Measurements from ENCODE around the gene CBLL2. TPM values are rescaled to one million over a fixed set of nuclear protein-coding genes. Genes with fewer than 3 reads are reported as not detected.
"Not testable (repeated sequence)": the region's sequence is repeated elsewhere in the genome, so short reads cannot be mapped to it uniquely, and the experiment has no call there.

The CBLL2 gene
- total RNA-seq, 2 experiments from 2014 or later: not detected

- Mint-ChIP-seq H3K9me3 (no peaks in the 10 kb centered on the region), H3K36me3 (ENCODE audit: low read depth) (no peaks in the 10 kb centered on the region), H3K27me3 (no peaks in the 10 kb centered on the region), H3K4me3 (no peak overlapping the region), H3K4me1 (ENCODE audit: low read depth) (no peaks in the 10 kb centered on the region), H3K27ac (no peak overlapping the region)
- CTCF ChIA-PET: no interaction called here
- DNase-seq (no peak), ATAC-seq (no peak)
- intact Hi-C loops (cut with micrococcal nuclease): no loop called here
- POLR2A ChIA-PET: no interaction called here
- TF ChIP-seq CTCF (IDR thresholded peaks at IDR 0.05): no peak
Observed at GRCh38 chrX:22276781-22277180, 4.1 kb downstream of the CBLL2 start.

GRCh38 chrX:22278375-22278774 lies 5.7 kb downstream of the CBLL2 start:
- intact Hi-C loops (cut with micrococcal nuclease): no loop called here
- no peaks in the 10 kb centered on the region for H3K4me1 Mint-ChIP-seq (ENCODE audit: low read depth)
- H3K27me3 Mint-ChIP-seq: no peaks in the 10 kb centered on the region
- no peak overlapping the region for H3K4me3 Mint-ChIP-seq
- no peaks in the 10 kb centered on the region for H3K9me3 Mint-ChIP-seq
- H3K27ac Mint-ChIP-seq: no peak overlapping the region
- POLR2A ChIA-PET: no interaction called here
- CTCF ChIA-PET: no interaction called here
- no peak for ATAC-seq
- H3K36me3 Mint-ChIP-seq (ENCODE audit: low read depth): no peaks in the 10 kb centered on the region
- no peak for TF ChIP-seq CTCF (IDR thresholded peaks at IDR 0.05)
- DNase-seq: no peak

GRCh38 chrX:22289209-22289608 lies 16.5 kb downstream of the CBLL2 start:
- H3K4me1 Mint-ChIP-seq (ENCODE audit: low read depth); H3K4me3 Mint-ChIP-seq; CTCF ChIA-PET; intact Hi-C loops (cut with micrococcal nuclease); H3K27me3 Mint-ChIP-seq; H3K36me3 Mint-ChIP-seq (ENCODE audit: low read depth); DNase-seq; ATAC-seq; POLR2A ChIA-PET; H3K9me3 Mint-ChIP-seq; H3K27ac Mint-ChIP-seq: not testable (repeated sequence)

GRCh38 chrX:22296871-22297270 lies 24.2 kb downstream of the CBLL2 start:
- H3K36me3 Mint-ChIP-seq (ENCODE audit: low read depth): no peaks in the 10 kb centered on the region
- no peaks in the 10 kb centered on the region for H3K9me3 Mint-ChIP-seq
- ChIA-PET POLR2A (no interaction called here), CTCF (no interaction called here)
- peaks cover 3% of the 10 kb centered on the region for H3K4me1 Mint-ChIP-seq (ENCODE audit: low read depth)
- H3K27me3 Mint-ChIP-seq: peaks cover 5% of the 10 kb centered on the region
- intact Hi-C loops (cut with micrococcal nuclease): no loop called here
- no peak for DNase-seq
- no peak for TF ChIP-seq CTCF (IDR thresholded peaks at IDR 0.05)
- ATAC-seq: no peak
- no peak overlapping the region for H3K27ac Mint-ChIP-seq
- no peak overlapping the region for H3K4me3 Mint-ChIP-seq

- CTCF ChIA-PET: no interaction called here
- no peak for ATAC-seq
- Mint-ChIP-seq H3K27me3 (peaks cover 3% of the 10 kb centered on the region), H3K9me3 (no peaks in the 10 kb centered on the region), H3K4me3 (no peak overlapping the region), H3K27ac (no peak overlapping the region), H3K36me3 (ENCODE audit: low read depth) (no peaks in the 10 kb centered on the region), H3K4me1 (ENCODE audit: low read depth) (peaks cover 3% of the 10 kb centered on the region)
- POLR2A ChIA-PET: no interaction called here
- no peak for TF ChIP-seq CTCF (IDR thresholded peaks at IDR 0.05)
- DNase-seq: peak; percentile 1
- intact Hi-C loops (cut with micrococcal nuclease): no loop called here
Observed at GRCh38 chrX:22300130-22300529, 27.4 kb downstream of the CBLL2 start.

GRCh38 chrX:22310779-22311178 lies 38.1 kb downstream of the CBLL2 start:
- ATAC-seq (no peak), DNase-seq (no peak)
- Mint-ChIP-seq H3K27me3 (peaks cover 3% of the 10 kb centered on the region), H3K9me3 (no peaks in the 10 kb centered on the region), H3K4me1 (ENCODE audit: low read depth) (no peaks in the 10 kb centered on the region), H3K36me3 (ENCODE audit: low read depth) (no peaks in the 10 kb centered on the region), H3K4me3 (no peak overlapping the region), H3K27ac (no peak overlapping the region)
- intact Hi-C loops (cut with micrococcal nuclease): no loop called here
- ChIA-PET POLR2A (no interaction called here), CTCF (interaction anchor here (1.2 kb wide), 1 partner anchor 325 kb away, joined by 3 read pairs; no protein-coding TSS in a partner anchor)
- TF ChIP-seq CTCF (IDR thresholded peaks at IDR 0.05): no peak
